Measurements from ENCODE around the gene SEC61A2. TPM values are rescaled to one million over a fixed set of nuclear protein-coding genes. Genes with fewer than 3 reads are reported as not detected.

Gene SEC61A2
- total and polyA plus RNA-seq, 2 donors (not counting 1 experiment from before 2014, with no cell fraction given), result 10.7 to 20.2 TPM

- H3K4me1 Mint-ChIP-seq, result peaks cover 15% of the 10 kb centered on the region
- H3K4me3 Mint-ChIP-seq, result no peak overlapping the region
- Histone ChIP-seq H4K20me1 (ENCODE audit: control insufficient read depth, insufficient read depth, low read length, poor library complexity, severe bottlenecking) (no peaks in the 10 kb centered on the region), H3K9me3 (ENCODE audit: control extremely low read depth in 1 of 3, control insufficient read depth in 2 of 3, insufficient read depth in 1 of 3, low read length in 2 of 3) (no peaks in the 10 kb centered on the region), H3K4me1 (ENCODE audit: control insufficient read depth in 2 of 2, insufficient read depth in 2 of 2, low read length in 2 of 2) (peaks cover 10 to 12% of the 10 kb centered on the region in 2 donors), H3K9ac (ENCODE audit: low read length) (peak overlapping the region; percentile 48), H3K36me3 (replicated peaks in 1 of 2; ENCODE audit: control extremely low read depth in 1 of 2, control insufficient read depth in 1 of 2, extremely low read depth in 1 of 2, insufficient read depth in 2 of 2, low read length in 1 of 2) (peaks cover 23 to 62% of the 10 kb centered on the region in 2 experiments), H3K4me3 (ENCODE audit: control extremely low read depth in 1 of 5, extremely low read depth in 1 of 5, insufficient read depth in 1 of 5, low read depth in 2 of 5, low read length in 4 of 5) (no peak overlapping the region), H3K27ac (ENCODE audit: low read length in 2 of 2) (peak overlapping the region; percentile 53 to 80), H3K79me2 (ENCODE audit: control insufficient read depth, insufficient read depth, low read length) (peaks cover 52% of the 10 kb centered on the region), H2AFZ (ENCODE audit: insufficient read depth, low read depth, low read length, poor library complexity, severe bottlenecking) (no peak overlapping the region), H3K27me3 (replicated peaks in 1 of 4; ENCODE audit: control extremely low read depth in 1 of 4, control insufficient read depth in 3 of 4, insufficient read depth in 4 of 4, low read length in 3 of 4) (no peaks in the 10 kb centered on the region), H3K4me2 (replicated peaks; ENCODE audit: low read depth, low read length, poor library complexity, severe bottlenecking) (peak overlapping the region; percentile 62)
- intact Hi-C loops (cut with micrococcal nuclease), result loop anchor here (1.0 to 2.0 kb wide), 4 partner anchors 19 to 497 kb away; partner anchors contain the start of gene NUDT5
- ATAC-seq (ENCODE audit: low read depth) (no peak), DNase-seq (no peak)
- no peaks in the 10 kb centered on the region for H3K9me3 Mint-ChIP-seq (ENCODE audit: insufficient read depth)
- no CpG with 5 or more reads among the region's 4 CpGs for WGBS (ENCODE audit: insufficient coverage)
- TF ChIP-seq EZH2 (IDR thresholded peaks at IDR 0.05; ENCODE audit: borderline replicate concordance, insufficient read depth, low read depth, low read length, poor library complexity, severe bottlenecking), result no peak
- no peak for TF ChIP-seq CTCF (IDR thresholded peaks at IDR 0.05)
- H3K27me3 Mint-ChIP-seq, result no peaks in the 10 kb centered on the region
- peak overlapping the region; percentile 92 for H3K27ac Mint-ChIP-seq
- ChIA-PET POLR2A (no interaction called here), CTCF (interaction anchor here (0.7 to 6.8 kb wide), 37 partner anchors 8 to 688 kb away, joined by 3 to 122 read pairs (median 6); partner anchors contain the start of genes CDC123 and NUDT5)
Observed at GRCh38 chr10:12214093-12214492, 84.6 kb downstream of the SEC61A2 start.

- no peaks in the 10 kb centered on the region for H3K27me3 Mint-ChIP-seq
- ChIA-PET POLR2A (interaction anchor here (1.4 kb wide), 1 partner anchor 19 kb away, joined by 4 read pairs; the partner anchor contains the start of genes CDC123 and NUDT5), CTCF (interaction anchor here (0.7 to 6.8 kb wide), 55 partner anchors 9 to 884 kb away, joined by 3 to 122 read pairs (median 5); partner anchors contain the start of genes CAMK1D, CDC123 and NUDT5)
- peak overlapping the region; percentile 92 for H3K27ac Mint-ChIP-seq
- peaks cover 14% of the 10 kb centered on the region for H3K4me1 Mint-ChIP-seq
- peak; percentile 24 for ATAC-seq (ENCODE audit: low read depth)
- H4K20me1 ChIP-seq (ENCODE audit: control insufficient read depth, insufficient read depth, low read length, poor library complexity, severe bottlenecking), result no peaks in the 10 kb centered on the region
- intact Hi-C loops (cut with micrococcal nuclease), result loop anchor here (1.0 to 2.0 kb wide), 4 partner anchors 19 to 497 kb away; partner anchors contain the start of gene NUDT5
- H3K4me1 ChIP-seq (ENCODE audit: control insufficient read depth in 2 of 2, insufficient read depth in 2 of 2, low read length in 2 of 2), result peaks cover 10 to 12% of the 10 kb centered on the region in 2 donors
- H3K9me3 ChIP-seq (ENCODE audit: control extremely low read depth in 1 of 3, control insufficient read depth in 2 of 3, insufficient read depth in 1 of 3, low read length in 2 of 3), result no peaks in the 10 kb centered on the region
- no CpG with 5 or more reads among the region's 6 CpGs for WGBS (ENCODE audit: insufficient coverage)
- H3K79me2 ChIP-seq (ENCODE audit: control insufficient read depth, insufficient read depth, low read length), result peaks cover 52% of the 10 kb centered on the region
- H3K27ac ChIP-seq (ENCODE audit: low read length in 2 of 2), result peak overlapping the region; percentile 53 to 80
- H3K9me3 Mint-ChIP-seq (ENCODE audit: insufficient read depth), result no peaks in the 10 kb centered on the region
- peak overlapping the region; percentile 48 for H3K9ac ChIP-seq (ENCODE audit: low read length)
- peaks cover 23 to 60% of the 10 kb centered on the region in 2 experiments for H3K36me3 ChIP-seq (replicated peaks in 1 of 2; ENCODE audit: control extremely low read depth in 1 of 2, control insufficient read depth in 1 of 2, extremely low read depth in 1 of 2, insufficient read depth in 2 of 2, low read length in 1 of 2)
- H3K4me3 ChIP-seq (ENCODE audit: control extremely low read depth in 1 of 5, extremely low read depth in 1 of 5, insufficient read depth in 1 of 5, low read depth in 2 of 5, low read length in 4 of 5), result peak overlapping the region in 4 of 5 experiments; percentile 9 to 42 (median 34)
- no peaks in the 10 kb centered on the region for H3K27me3 ChIP-seq (replicated peaks in 1 of 4; ENCODE audit: control extremely low read depth in 1 of 4, control insufficient read depth in 3 of 4, insufficient read depth in 4 of 4, low read length in 3 of 4)
- H3K4me3 Mint-ChIP-seq, result peak overlapping the region; percentile 80
- peak; percentile 83 for DNase-seq
- TF ChIP-seq EZH2 (IDR thresholded peaks at IDR 0.05; ENCODE audit: borderline replicate concordance, insufficient read depth, low read depth, low read length, poor library complexity, severe bottlenecking) (no peak), CTCF (IDR thresholded peaks at IDR 0.05) (peak; percentile 90)
- H3K4me2 ChIP-seq (replicated peaks; ENCODE audit: low read depth, low read length, poor library complexity, severe bottlenecking), result peak overlapping the region; percentile 62
- H2AFZ ChIP-seq (ENCODE audit: insufficient read depth, low read depth, low read length, poor library complexity, severe bottlenecking), result peak overlapping the region; percentile 72
Observed at GRCh38 chr10:12214763-12215218, 85.3 kb downstream of the SEC61A2 start.

Measured in B cell (primary cell).